ENCODE data around the gene BZW2. TPM values are rescaled to one million over a fixed set of nuclear protein-coding genes. Genes with fewer than 3 reads are reported as not detected.
"Not testable (repeated sequence)": the region's sequence is repeated elsewhere in the genome, so short reads cannot be mapped to it uniquely, and the experiment has no call there.

BZW2 gene
- total RNA-seq, 1 experiment from 2014 or later, result 198 TPM

DNA sequence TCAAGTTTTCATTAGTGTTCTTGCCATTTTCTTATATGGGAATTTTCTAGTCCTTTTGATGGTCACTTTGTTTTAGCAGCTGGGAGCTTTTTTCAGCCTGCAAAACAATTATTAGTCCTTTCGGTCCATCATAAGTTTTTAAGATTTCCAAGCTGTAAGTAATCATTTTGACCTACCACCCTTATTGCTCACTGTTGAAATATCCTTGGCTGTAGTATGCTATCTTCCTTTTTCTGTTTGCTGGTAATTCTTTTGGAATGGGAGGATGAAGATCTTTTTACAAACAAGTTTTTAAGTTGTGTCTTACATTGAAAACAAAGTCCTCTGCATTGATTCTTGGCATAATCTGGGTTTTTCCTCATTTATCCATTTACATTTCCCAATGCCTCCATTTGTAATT, 24.0 kb downstream of the BZW2 start:
- no peak for DNase-seq (ENCODE audit: extremely low read depth, low read depth)

- DNase-seq (ENCODE audit: extremely low read depth, low read depth), result no peak
These were observed 24.9 kb downstream of the BZW2 start for GRCh38 chr7:16670731-16671344.

DNA sequence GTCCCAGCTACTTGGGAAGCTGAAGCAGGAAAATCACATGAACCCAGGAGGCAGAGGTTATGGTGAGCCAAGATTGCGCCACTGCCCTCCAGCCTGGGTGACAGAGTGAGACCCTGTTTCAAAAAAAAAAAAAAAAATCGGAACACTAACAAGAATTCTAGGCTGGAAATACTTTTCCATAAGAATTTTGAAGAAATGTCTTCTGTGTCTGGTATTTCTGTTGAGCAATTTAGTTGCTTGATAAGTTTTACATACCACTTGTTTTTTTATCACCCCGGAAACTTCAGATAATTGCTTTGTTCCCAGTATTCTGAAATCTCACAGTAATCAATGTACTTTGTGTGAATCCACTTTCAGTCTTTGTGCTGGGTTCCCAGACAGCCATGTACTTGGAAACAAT, 25.8 kb downstream of the BZW2 start:
- no peak for DNase-seq (ENCODE audit: extremely low read depth, low read depth)

- DNase-seq (ENCODE audit: extremely low read depth, low read depth), result no peak
These were observed 29.3 kb downstream of the BZW2 start for GRCh38 chr7:16675277-16675676.

GRCh38 chr7:16677978-16678494, 32.1 kb downstream of the BZW2 start:
- no peak for DNase-seq (ENCODE audit: extremely low read depth, low read depth)

DNA sequence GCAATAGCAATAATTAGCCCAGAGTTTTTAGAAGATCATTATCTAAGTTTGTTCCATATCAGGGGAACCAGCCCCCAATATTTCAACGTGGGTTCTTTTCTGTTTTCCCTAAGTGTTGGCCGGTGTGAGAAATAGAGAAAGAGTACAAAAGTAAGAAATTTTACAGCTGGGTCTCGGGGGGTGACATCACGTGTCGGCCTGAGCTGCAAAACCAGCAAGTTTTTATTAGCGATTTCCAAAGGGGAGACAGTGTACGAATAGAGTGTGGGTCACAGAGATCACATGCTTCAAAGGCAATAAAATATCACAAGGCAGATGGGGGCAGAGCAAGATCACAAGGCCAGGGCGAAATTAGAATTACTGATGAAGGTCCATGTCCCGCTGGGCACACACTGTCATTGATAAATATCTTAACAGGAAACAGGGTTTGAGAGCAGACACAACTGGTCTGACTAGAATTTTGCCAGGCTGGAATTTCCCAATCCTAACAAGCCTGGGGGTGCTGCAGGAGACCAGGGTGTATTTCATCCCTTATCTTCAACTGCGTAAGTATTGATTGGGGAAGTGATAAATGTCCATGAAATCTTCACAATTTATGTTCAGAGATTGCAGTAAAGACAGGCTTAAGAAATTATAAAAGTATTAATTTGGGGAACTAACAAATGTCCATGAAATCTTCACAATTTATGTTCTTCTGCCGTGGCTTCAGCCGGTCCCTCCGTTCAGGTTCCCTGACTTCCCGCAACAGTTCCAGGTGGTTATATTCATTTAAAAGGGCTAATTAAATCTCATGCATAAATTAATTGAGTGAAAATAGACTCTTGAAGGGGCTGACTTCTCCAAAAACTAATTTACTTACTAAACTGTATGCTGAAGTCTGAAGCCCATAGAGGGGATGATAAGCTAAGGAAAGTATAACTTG, 32.9 kb downstream of the BZW2 start:
- not testable (repeated sequence) for DNase-seq (ENCODE audit: extremely low read depth, low read depth)

DNA sequence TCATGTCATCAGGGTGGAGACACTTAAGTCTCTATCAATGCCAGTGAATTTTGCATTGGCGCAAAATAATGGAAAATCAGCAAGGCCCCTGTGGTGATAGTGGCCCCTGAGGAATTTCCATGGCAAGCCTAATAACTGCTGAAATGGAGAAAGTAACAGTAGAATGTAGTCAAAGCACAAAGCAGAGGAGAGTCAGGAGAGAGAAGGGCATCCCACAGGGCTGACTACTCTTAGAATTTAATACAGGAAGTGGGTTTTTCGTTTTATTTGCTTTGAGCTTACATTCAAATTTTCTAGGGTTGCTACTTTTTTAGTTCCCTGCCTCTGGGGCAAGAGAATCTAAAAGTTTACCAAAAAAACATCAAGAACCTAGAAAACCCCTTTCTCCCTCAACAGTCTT, 39.0 kb downstream of the BZW2 start:
- no peak for DNase-seq (ENCODE audit: extremely low read depth, low read depth)

DNA sequence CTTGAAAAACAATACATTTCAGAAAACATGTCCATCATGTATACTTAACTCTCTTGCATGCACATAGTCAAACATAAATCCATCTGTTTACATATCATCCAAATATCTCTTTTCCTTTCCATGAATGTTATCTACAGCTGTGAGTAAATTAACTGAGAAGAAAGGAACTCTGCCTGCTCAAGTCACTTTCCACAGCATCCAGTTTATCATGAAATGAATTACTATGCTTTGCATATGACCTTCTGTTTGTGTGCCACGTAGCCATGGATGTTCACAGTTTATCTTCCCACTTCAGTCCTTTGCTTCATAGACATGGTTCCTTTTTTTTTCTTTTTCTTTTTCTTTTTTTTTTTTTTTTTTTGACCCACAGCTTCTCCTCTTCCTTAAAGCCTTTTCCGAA, 39.6 kb downstream of the BZW2 start:
- DNase-seq (ENCODE audit: extremely low read depth, low read depth), result no peak

GRCh38 chr7:16688249-16688648, 42.3 kb downstream of the BZW2 start:
- DNase-seq (ENCODE audit: extremely low read depth, low read depth), result no peak

- DNase-seq (ENCODE audit: extremely low read depth, low read depth), result no peak
These were observed 45.3 kb downstream of the BZW2 start for GRCh38 chr7:16691241-16691640.

DNA sequence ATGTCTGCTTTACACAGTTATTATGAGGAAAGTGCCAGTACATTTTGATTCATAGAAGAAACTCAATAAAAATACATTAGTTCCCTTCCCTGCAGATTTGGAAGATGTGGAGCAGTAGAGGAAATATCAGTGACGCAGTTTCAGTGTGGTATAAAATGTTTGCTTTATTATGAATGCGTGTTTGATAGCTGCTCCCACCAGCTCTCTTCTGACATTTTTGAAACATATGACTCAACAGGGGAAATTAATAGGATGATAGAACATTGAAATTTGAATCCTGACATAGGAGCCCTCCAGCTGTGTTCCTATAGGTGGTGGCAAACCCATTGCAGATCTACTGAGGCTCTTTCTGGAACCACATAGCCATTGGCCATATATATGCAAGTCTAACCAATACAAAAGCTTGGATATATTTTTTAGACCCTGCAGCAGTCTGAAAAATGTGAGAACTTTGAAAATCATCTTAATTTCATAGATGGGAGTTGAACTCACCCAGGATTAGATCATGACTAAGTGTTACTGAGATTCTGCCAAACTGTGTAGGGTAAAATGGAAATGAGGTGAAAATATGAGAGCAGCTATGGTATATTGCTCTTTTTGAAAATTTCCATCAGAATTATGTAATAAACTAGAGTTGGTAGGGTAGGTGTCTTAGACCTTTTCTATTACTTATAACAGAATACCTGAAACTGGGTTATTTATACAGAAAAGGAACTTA, 47.8 kb downstream of the BZW2 start:
- DNase-seq (ENCODE audit: extremely low read depth, low read depth), result no peak

DNA sequence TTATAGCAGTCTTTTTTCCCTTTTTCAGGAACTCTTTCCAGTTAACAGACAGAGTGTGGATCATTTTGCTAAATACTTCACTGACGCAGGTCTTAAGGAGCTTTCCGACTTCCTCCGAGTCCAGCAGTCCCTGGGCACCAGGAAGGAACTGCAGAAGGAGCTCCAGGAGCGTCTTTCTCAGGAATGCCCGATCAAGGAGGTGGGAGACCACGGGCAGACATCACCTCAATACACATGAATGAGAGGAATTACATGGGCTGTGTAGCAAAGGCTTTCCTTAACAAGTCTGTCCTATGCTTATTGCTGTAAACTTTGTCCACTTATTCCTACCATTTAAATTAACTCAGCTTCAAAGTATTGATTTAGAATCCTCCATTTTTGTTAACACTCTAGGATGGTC, 48.8 kb downstream of the BZW2 start:
- DNase-seq (ENCODE audit: extremely low read depth, low read depth), result no peak

- peak; percentile 64 for DNase-seq (ENCODE audit: extremely low read depth, low read depth)
These were observed 49.7 kb downstream of the BZW2 start for GRCh38 chr7:16695621-16696237.

DNA sequence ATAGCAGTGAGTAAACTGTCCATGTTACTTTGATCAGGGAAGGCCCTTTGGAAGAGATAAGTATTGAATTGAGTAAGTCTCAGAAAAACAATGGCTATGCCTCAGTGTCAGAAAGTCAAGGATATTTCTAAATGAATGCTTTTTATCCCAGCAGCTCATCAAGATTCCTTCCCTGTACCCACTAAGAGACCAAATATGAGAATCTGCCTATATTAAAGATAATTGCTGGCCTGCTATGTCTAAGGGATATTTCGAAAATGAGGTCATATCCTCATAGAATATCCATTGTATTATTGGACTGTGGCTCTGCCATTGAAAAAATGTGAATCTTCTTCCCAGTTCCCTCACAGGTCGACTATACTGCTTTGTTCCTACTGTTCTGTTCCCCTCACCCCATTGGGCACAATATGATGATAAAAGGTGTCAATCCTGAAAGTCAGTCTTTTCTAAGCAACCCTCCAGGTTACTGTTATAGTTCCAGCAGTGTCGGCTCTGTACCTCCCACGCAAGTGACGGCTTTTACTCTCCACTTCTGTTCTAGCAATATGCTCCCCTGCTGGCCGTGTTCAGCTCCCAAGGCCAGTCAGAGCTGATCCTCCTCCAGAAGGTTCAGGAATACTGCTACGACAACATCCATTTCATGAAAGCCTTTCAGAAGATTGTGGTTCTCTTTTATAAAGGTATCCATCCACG, 51.7 kb downstream of the BZW2 start:
- no peak for DNase-seq (ENCODE audit: extremely low read depth, low read depth)

- DNase-seq (ENCODE audit: extremely low read depth, low read depth), result no peak
These were observed 52.4 kb downstream of the BZW2 start for GRCh38 chr7:16698200-16698905.

GRCh38 chr7:16702441-16702840, 56.5 kb downstream of the BZW2 start:
- DNase-seq (ENCODE audit: extremely low read depth, low read depth), result no peak

GRCh38 chr7:16708511-16708910, 62.5 kb downstream of the BZW2 start:
- no peak for DNase-seq (ENCODE audit: extremely low read depth, low read depth)

GRCh38 chr7:16708980-16709379, 63.0 kb downstream of the BZW2 start:
- no peak for DNase-seq (ENCODE audit: extremely low read depth, low read depth)

DNA sequence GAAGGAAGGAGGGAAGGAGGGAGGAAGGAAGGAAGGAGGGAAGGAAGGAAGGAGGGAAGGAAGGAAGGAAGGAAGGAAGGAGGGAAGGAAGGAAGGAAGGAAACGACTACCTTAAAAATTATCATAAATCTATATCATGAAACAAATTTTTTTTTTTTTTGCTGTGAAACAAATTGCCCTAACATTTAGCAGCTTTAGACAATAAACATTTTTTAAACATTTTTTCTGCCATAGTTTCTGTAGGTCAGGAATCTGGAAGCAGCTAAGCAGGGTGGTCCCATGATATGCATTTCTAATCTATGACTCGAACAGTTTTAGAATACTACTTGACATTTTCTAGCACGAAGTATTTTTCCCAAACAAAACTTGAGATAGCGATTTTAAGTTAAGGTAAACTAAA, 64.7 kb downstream of the BZW2 start:
- DNase-seq (ENCODE audit: extremely low read depth, low read depth), result no peak

- DNase-seq (ENCODE audit: extremely low read depth, low read depth), result no peak
These were observed 65.7 kb downstream of the BZW2 start for GRCh38 chr7:16711730-16712129.

Measured in NCI-H460 (cell line).